Fibroblast of skin of scalp (primary cell): Measurements from ENCODE around the gene NUDCD3. TPM values are rescaled to one million over a fixed set of nuclear protein-coding genes. Genes with fewer than 3 reads are reported as not detected.

Experiments used
- DNase-seq: peaks from one replicate; pipeline ENCODE4 v3.0.0-alpha.2; 2013
- polyA plus RNA-seq, 2 experiments: library from polyadenylated mRNA; unstranded; fragments of 120-200 nt; gene quantifications; one replicate each; pipeline ENCODE4 v1.2.1, GENCODE V29; 2013; ENCODE audit not compliant: insufficient read length in 2 of 2

NUDCD3 gene
- 79.8 TPM for polyA plus RNA-seq (2013, experiment 1 of 2; ENCODE audit: insufficient read length)
- 75.2 TPM for polyA plus RNA-seq (2013, experiment 2 of 2; ENCODE audit: insufficient read length)

DNA sequence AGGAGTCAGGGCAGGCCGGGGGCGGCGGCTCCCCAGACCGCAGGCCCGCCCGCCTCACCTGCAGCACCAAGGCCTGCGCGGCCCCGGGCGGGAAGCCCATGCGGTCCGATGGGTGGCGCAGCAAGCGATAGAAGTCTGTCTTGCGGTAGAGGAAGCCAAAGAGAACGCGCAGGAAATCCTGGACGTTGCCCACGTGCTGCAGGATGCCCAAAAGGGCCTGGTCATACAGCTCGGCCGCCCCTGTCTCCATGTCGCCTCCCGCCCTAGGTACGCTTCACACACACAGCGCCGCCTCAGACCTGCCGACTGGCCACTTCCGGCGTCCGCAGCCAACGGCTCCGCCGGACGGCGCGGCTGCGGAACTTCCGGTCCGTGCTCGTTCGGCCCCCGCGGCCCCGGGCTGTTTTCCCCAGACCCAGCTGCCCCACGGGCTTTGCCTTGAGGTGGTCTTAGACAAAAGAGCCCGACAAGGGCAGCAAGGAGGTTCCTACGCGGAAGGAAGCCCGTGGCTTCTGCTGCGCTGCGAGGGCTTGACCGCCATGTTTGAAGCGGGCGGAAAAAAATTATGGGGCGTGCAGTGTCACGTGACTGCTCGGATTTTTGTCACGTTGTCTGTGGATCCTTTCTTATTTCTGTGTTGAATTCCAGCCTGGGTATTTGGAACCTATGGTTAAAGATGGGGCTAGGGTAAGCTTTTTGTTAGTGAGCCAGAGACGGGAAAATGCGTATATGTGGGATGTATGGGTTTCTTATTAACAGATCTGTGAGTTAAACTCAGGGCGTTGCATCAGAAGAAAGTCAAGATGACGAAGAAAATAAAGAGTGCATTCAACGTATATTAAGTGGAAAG lies at the start of gene NUDCD3:
TSS of gene NUDCD3 (minus strand) at position 308 of the 850 bp plus-strand sequence. CDS start at position 250, 58 bp downstream.
- DNase-seq: peak; percentile 85

DNA sequence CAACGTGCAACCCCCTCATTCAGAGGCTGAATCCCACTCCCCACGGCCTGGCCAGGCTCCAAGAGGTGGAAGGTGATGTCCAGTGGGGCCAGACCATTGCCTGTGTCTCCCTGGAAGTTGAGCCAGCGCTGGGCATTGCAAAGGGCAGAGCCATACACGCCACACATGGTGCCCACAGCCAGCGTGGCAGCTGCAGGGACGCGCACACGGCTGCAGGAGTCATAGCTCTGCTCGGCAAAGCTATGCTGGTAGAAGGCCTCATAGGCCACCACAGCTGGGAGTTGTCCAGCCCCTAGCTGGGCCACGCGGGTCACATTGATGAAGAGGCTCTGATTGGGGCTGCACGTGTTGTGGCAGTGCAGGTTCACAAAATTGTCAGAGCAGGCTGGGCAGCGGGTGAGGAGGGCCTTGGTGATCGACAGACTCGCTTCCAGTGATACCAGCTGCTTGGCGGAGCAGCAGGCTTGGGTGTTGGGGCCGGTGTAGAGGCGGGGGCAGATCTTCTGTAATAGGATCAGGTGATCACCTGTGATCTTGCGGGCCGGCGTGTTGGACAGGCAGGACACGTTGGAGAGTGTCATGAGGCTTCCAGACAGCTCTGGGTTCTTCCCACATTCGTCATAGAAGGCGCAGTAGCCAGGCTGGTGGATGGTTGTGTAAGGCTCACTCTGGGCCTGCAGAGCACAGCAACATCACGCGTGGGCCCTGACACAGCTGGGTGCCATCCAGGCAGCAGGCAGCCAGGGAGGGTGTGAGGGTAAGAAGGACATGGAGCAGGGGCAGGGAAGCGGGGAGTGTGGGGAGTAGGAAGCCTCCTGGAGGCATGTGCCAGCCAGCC lies 49.4 kb upstream of the NUDCD3 start:
- DNase-seq: no peak

DNA sequence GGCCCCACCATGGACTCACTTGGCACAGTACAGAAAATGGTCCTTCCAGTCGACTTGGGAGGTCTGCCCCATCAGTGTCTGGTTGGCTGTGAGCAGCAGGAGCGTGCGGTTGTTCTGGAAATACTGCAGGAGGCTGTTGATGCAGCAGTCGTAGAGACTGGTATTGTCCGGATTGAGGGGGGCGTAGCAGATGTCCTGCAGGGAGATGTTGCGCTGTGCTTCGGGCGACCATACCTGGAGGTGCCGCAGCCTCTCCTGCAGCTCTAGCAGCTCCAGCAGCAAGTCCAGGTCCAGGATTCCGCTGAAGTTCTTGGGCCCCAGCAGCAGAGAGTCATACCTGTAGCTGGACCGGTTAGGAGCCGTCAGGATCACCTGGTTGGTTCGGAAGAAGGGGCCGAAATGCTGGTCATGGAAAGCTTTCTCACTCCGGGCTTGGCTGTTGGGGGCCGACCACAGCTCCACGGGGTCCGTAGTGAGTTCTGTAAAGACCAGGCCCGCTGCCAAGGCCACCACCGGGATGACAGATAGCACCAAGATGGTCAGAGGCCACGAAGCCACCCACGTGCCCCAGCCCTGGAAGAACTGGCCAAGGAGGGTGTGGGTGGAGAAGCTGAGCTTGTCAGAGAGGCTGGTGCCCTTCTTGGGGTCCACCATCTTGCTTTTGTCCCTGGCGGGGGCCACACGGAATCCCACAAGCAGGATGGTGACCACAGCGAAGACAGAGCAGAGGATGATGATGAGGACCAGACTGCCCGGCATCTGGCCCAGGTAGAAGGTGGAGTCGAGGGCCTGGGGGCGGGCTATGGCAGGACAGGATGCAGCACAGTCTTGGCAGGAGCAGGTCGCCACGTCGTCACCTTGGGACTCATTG lies 48.6 kb upstream of the NUDCD3 start:
- DNase-seq: no peak

DNA sequence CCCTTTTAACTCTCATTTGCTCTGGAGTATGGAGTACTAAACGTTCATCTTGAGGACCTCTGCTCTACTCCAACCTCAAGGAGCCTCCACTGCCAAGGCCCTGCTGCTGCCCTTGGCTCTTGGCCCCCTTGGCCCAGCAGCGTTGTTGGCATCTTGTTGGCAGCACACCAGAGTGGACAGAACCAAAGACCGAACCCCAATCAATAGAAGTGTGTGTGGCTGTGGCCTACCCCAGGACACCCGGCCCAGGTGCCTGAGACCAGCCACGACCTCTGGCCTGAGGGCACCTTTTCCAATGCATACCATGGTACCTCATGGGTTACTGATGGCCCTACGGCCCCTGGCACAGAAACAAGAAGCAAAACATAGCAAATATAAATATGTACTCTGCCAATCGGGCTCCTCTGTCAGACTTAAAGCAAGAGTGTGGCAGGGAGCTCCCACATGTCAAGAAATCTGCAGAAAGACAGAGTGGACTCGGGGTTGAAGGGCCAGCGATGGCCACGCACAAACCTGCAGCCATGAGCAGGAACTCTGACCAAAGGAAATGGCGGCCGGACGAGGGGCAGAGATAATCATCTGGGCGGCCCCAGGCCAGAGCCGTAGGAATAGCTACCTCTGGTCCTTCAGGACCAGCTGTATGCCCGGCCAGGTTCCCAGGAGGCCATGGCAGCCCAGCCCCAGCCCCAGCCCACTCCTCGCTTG lies 47.8 kb upstream of the NUDCD3 start:
- DNase-seq: no peak

DNA sequence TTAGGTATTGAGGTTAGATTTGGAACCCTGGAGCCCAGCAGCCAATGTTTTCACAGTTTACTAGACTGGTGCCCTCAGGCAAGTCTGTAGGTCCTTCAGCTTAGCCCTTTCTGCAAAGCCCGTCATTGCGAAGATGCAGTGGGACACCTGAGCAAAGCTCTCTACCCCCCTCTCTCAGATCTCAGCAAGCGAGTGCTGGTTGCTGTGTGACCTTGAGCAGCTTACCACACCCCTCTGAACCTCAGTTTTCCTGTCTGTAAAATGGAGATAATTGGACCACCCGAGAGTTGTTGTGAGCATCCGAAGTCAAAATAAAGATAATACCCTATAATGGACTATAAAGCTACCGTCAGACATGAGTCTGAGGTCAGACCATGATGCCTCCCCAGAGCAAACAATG lies 47.0 kb upstream of the NUDCD3 start:
- DNase-seq: no peak

DNA sequence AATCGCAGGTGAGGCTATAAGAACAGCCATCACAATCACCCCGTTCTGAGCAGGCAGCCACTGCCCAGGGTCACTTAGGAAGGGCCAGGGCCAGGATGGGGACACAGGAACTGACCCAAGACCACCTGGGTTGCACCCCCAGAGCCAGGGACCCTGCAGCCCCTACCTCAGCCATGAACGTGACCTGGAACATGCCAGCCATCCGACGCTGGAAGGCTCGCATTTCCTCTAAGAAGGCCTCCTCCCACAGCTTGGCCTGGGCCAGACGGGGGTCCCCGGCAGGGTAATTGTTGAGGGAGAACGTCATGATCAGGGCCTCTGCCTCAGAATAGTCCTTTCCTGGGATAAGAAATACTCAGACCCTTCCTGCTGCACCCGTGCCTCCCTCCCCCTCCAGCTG lies 45.6 kb upstream of the NUDCD3 start:
- no peak for DNase-seq

DNA sequence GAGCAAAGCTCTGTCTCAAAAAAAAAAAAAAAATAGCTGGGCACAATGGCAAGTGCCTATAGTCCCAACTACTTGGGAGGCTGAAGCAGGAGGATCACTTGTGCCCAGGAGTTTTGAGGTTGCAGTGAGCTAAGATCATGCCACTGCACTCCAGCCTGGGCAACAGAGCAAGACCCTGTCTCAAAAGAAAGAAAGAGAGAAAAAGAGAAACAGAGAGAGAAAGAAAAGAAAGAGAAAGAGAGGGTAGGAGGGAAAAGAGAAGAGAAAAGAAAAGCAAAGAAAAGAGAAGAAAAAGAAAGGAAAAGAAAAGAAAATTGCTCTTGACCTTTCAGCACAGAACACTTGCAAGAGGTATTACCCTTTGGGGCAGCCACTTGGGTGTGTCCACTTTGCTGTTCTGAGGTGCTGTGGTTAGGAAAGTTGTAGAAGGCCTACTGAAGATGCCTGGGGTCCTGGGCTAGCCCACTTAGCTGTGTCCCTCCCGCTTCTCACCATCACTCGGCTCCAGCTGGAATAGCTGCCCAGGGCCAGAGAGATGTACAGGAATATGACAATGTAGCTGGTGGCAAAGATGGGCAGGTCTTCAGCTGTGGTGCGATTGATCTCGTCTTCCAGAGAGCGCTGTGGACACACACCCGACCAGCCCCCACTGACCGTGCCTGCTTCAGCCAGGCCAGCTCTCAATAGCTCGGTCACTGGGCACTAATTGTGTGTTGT lies 45.0 kb upstream of the NUDCD3 start:
- no peak for DNase-seq

DNA sequence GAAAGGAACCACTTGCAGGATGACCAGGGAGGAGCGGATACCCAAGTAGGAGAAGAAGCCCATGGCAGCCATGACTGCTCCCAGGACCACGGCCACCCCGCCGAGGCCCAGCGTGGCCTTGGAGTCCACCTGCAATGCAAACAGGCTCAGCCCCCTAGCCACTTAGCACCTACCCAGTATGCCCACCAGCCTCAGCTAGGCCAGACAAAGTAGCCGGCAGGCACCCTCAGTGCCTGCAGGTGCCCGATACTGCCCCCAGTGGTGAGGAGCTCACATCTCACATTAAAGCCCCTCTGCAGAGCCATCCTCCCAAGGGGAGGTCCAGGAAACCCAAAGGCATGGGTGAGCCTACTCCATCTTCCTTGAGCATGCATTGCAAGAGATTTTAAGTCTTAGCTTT lies 44.0 kb upstream of the NUDCD3 start:
- DNase-seq: peak; percentile 32

DNA sequence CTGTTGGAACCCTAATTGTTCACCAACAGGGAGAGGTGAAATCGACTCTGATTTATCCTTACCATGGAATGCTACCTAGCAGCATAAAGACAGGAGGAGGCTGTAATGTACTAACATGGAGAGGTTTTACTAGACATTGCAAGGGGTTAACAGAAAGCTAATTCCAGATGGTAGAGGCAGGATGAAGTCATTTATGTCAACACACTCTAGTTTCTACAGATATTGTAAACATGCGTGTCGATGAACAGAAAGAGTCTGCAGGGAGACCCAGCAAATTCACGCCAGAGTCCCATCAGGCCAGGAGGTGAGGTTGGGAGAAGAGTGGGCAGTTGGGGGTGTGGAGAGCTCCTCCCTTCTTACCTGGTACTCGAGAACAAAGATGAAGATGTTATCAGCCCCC lies 43.6 kb upstream of the NUDCD3 start:
- DNase-seq: no peak

DNA sequence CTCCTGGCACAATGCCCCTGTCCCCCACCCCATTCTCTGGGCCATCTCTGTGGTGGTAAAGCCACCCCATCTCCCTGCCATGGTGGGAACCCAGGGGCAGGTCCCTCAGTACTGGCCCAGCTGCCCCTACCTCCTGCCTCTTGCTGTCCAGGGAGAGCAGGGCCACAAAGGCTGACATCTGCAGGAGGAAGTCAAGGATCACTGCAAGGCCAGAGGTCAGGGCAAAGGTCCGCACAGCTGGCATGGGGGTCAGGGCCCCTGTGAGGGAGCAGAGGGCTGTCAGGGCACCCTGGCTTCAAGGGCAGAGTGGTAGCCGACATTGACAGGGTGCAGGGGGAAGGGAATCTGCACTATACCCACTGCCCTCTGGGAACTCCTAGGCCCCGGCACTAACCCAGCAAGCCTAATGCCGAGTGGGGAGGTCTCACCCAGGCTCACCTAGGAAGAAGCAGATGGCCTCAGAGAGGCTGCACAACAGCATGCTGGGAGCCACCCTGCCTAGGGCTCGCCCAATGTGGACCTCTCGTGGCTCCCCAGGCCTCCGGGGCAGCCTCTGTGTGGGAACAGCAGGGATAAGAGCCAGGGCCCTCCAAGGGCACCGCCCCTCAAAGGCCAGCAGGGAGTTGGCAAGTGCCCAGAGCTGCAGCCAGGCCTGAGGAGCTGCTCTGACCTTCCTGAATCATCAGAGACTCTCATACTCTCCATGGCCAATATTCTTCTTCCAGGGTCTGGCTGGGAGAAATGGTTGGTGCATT lies 43.0 kb upstream of the NUDCD3 start:
- DNase-seq: peak; percentile 6

DNA sequence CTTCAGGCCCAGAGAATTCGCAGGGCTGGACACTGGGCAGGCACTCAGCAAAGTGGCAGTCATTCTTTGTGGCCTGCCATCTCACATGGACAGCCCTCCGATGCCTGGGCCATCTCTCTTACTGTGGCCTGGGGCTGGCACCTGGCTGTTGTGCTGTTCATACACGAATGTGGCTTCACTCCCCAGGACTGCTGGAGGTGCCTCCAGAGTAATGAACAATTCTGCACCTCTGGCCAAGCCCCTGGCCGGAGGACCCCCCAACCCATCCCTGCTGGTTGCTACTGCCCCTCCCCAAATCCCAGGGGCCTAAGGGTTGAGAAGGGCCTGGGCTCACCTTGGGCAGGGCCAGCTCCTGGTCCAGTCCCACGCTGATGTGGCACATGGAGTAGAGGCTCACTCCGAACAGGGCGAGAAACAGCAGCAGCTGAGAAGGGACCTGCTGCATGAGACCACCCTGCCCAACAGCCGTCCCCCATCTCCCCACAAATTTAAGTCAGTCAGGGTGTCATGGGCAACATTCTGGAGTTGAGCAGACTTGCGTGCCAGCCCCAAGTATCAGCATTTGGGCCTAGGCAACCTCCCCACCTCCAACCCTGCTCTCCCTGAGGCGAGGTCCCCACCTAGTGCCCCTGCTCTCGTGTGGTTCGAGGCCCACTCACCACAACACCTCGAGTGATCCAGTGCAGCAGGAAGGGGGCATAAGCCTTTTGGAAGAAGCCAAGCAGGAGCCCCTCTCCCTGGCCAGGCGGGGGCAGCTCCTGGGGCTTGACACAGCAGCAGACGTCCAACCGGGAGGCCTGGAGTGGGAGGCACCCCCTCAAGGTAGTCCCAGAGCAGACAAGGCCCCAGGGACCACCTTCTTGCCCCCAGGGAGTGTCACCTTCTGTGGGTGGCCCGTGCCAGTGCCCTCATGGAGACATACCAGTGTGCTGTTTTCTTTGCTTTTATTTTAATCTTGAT lies 41.2 kb upstream of the NUDCD3 start:
- DNase-seq: no peak

DNA sequence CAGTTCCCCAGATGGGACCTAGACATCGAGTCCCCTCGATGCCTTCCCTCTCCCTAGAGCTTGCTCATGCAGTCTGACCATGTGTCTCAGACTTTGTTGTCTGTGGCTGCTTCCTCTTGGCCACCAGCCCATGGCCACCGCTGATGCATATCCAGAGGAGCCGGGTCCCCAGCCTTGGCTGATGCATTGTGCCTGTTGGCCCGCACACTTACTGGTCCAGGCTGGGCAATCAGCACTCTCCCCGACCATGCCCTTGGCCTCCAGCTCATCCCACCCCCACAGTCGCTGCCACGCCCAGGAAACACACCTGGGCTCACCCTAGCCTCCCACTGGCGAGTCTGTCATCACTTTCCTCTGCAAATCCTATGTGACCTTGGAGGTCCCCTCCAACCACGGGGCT lies 40.5 kb upstream of the NUDCD3 start:
- no peak for DNase-seq

DNA sequence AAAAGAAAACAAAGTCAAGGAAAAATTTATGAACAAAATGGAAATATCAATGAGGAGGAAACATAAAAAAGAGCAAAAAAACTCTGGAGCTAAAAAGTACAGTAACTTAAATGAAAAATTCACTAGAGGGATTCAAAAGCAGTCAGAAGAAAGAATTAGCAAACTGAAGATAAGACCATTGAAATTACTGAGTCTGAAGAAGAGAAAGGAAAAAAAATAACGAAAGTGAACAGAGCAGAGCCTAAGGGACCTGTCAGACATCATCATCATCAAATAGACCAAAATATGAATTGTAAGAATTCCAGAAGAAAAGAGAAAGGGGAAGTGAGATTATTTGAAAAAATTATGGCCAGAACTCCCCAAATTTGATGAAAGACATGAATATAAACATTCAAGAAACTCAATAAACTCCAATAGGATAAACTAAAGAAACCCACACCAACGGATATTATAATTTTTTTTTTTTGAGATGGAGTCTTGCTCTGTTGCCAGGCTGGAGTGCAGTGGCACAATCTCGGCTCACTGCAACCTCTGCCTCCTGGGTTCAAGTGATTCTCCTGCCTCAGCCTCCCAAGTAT lies 34.4 kb upstream of the NUDCD3 start:
- no peak for DNase-seq

DNA sequence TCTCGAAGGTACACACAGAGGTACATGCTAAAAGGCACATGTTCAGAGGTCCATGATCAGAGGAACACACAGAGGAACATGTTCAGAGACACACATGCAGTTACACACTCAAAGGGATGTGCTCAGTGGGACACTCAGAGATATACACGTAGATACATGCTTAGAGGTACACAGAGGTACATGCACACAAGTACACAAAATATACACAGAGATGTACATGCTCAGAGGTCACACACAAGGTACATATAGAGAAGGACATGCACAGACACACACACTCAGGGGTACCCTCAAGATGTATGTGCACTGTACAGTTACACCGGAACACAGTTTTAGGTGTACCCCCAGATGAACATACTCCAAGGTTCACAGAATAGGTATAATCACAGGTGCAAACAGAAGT lies 31.9 kb upstream of the NUDCD3 start:
- DNase-seq: no peak

DNA sequence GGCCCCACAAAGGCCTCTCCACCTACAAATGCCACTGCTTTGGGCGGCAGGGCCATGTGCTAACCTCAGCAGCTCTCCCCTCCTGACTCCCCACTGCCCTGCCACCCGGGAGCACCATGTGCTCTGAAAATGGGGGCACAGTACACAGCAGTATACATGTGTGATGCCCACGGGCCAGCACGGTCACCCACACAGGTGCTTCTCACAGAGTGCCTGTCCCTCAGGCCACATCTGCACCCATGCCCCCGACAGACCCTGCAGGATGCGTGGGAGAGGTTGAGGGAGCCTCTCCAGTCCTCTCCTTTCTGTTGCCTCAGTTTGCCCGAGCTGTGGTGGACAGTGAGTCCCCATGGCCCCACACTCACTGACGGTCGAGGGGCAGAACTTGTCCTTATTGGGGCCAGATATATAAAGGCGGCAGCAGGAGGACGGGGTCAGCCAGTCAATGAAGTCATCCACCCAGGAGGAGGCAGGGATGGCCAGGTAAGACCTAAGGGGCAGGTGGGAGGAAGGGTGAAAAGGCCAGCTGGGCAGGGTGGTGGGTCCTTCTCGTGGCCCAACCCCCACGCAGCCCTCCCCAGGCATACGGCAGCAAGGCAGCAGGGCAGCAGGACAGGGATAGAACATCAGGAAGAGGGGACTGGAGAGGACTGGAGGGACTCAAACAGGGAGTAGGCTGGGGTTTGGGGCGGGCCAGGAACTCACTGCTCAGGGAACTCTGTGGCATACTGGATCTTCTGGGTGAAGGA lies 31.1 kb upstream of the NUDCD3 start:
- DNase-seq: no peak

DNA sequence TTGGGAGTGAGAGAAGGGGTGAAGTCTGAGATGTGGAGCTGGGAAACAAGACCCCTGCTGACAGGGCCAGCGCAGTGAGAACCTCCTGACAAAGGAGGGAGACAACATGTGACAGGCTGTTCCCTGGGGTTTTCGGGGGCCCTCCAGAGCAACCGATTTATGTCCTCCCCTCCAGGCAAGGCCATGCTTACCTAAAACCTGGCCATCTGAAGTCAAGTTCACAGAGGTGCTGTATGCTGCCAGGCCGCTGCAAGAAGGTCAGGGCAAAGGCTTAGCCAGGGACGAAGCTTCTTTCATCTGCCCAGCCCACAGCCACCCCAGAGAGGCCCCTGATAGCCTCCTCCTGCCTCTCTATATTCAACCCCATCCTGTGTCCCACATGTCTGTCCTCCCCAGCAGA lies 30.1 kb upstream of the NUDCD3 start:
- no peak for DNase-seq

DNA sequence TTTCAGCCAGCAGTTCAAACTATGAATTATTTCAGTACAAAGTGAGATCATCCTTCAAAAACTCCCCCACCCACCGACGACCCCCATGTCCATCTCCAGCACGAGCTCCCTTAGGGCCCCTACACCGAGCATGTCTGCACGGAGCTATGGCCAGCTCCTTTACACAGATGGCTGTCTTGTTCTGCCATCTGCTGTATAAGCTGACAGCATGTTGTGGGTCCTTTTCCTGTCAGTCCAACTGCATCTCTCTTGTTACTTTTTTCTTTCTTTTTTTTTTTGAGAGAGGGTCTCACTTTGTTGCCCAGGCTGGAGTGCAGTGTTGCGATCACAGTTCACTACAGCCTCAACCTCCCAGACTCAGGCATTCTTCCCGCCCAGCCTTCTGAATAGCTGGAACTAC lies 29.1 kb upstream of the NUDCD3 start:
- DNase-seq: no peak

DNA sequence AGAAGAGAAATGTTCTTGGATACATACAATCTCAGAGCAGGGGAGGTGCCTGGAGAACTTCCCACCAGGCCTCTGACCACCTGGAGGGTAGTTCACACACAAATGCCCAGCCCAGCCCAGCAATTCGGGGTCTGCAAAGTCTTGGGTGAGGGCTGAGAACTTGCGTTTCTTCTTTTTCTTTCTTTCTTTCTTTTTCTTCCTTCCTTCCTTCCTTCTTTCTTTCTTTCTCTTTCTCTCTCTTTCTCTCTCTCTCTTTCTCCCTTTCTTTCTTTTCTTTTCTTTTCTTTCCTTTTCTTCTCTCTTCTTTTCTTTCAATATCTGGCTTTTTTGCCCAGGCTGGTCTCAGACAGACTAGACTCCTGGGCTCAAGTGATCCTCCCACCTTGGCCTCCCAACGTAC lies 28.3 kb upstream of the NUDCD3 start:
- no peak for DNase-seq
